ENCODE results near the gene GALNS. TPM values are rescaled to one million over a fixed set of nuclear protein-coding genes. Genes with fewer than 3 reads are reported as not detected.

Gene GALNS
- total RNA-seq, 3 donors from 2014 or later = 16.2 to 29.5 (median 17.9) TPM

DNA sequence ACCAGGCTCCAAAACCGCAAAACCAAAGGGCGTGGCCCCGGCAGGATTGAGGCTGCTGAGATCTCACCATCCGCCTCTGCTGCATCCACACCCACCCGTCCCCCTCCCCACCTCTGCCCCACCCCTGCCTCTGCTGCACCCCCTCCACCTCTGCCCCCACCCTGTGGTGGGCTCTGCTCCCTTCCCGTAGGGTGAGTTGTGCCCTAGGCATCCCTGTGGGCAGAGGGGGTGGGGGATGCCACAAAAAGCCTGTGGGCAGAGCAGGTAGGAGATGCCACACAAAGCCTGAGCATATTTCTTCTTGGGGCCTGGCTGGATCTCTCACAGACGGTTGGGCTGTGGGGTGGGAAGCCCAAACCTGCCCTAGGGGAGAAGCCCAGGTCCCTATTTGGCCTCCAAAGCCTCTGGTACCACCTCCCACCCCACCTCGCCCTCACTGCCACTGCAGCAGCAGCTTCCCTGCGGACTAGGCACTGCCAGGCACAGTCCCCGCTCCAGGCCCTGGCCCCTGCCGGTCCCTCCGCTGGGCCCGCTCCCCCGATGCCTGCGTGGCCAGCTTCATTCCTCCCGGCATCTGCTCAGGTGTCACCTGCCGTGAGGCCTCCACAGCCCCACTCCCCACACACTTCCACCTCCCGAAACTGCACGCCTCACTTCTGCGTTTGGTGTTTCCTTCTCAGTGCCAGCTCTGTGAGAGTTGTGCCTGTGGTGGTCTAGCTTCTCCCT, 21.0 kb upstream of the GALNS start:
- TF ChIP-seq, protein P1, sequence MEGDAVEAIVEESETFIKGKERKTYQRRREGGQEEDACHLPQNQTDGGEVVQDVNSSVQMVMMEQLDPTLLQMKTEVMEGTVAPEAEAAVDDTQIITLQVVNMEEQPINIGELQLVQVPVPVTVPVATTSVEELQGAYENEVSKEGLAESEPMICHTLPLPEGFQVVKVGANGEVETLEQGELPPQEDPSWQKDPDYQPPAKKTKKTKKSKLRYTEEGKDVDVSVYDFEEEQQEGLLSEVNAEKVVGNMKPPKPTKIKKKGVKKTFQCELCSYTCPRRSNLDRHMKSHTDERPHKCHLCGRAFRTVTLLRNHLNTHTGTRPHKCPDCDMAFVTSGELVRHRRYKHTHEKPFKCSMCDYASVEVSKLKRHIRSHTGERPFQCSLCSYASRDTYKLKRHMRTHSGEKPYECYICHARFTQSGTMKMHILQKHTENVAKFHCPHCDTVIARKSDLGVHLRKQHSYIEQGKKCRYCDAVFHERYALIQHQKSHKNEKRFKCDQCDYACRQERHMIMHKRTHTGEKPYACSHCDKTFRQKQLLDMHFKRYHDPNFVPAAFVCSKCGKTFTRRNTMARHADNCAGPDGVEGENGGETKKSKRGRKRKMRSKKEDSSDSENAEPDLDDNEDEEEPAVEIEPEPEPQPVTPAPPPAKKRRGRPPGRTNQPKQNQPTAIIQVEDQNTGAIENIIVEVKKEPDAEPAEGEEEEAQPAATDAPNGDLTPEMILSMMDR (IDR thresholded peaks at IDR 0.05) = no peak
- TF ChIP-seq POLR2A (IDR thresholded peaks at IDR 0.05) (no peak), POLR2AphosphoS5 (IDR thresholded peaks at IDR 0.05) (no peak)
- Histone ChIP-seq H3K4me1 (no peaks in the 10 kb centered on the region), H3K4me3 (no peak overlapping the region), H3K27ac (no peak overlapping the region), H3K36me3 (no peaks in the 10 kb centered on the region), H3K9me3 (no peaks in the 10 kb centered on the region), H3K27me3 (no peaks in the 10 kb centered on the region)
- intact Hi-C loops (cut with DNase I; ENCODE audit: low total_unique reads) = no loop called here
- DNase-seq (ENCODE audit: low spot score in 2 of 2) = no peak

DNA sequence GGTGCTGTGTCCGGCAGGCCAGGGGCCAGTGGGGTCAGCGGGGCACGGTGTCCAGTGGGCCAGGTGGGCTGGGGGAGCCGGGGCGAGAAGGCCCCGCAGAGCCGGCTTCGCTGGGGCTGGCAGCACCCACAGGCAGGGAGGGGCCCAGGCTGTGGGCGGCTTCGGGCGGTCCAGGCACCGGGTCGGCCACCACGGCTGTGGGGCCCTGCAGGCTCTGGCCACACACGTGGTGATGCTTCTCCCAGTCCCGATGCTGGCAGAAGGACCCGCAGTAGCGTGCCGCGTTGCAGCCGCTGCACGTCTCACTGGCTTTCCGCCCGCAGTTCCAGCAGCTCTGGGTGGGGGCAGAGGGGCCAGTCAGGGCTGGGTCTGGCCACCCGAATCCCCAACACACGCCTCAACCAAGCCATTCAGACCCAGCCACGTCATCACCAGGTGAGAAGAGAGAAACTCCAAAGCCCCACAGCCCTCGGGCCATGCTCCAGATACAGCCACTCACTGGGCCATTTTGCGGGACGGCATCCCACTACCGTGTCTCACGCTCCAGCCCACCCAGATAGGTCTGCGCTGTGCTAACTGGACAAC, 20.3 kb upstream of the GALNS start:
- Histone ChIP-seq H3K4me1 (no peaks in the 10 kb centered on the region), H3K36me3 (no peaks in the 10 kb centered on the region), H3K4me3 (no peak overlapping the region), H3K27ac (no peak overlapping the region), H3K27me3 (no peaks in the 10 kb centered on the region), H3K9me3 (no peaks in the 10 kb centered on the region)
- DNase-seq (ENCODE audit: low spot score in 2 of 2) = no peak
- TF ChIP-seq POLR2A (IDR thresholded peaks at IDR 0.05) (no peak), POLR2AphosphoS5 (IDR thresholded peaks at IDR 0.05) (no peak)
- TF ChIP-seq, protein P1 (IDR thresholded peaks at IDR 0.05) = no peak
- intact Hi-C loops (cut with DNase I; ENCODE audit: low total_unique reads) = no loop called here

DNA sequence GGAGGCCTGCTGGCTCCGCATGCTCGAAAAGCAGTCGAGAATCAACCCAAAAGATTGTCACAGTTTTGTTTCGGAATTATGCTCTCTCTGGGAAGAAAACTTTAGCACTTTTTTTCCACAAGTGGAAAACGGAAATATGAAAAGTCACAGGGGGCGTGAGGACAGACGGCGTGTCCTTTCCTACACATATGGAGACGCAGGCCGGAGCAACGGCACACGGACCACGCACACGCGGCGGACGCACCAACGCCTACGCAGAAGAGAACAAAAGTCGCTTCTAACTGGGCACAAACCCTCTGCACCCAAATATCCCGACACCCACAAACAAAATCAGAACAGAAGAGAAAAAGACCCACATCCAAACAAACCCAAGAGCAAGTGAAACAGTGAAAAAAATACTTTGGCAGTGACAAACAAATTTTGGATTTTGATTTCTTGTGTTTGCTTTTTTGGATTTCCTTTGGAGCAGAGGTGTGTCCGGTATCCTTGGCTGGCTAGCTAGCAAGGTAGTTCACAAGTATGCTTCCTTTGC, 19.0 kb upstream of the GALNS start:
- H3K9me3 ChIP-seq = no peaks in the 10 kb centered on the region
- no peaks in the 10 kb centered on the region for H3K36me3 ChIP-seq
- peaks cover 0 to 5% of the 10 kb centered on the region in 2 donors for H3K27me3 ChIP-seq
- TF ChIP-seq POLR2A (IDR thresholded peaks at IDR 0.05) (no peak), POLR2AphosphoS5 (IDR thresholded peaks at IDR 0.05) (no peak)
- TF ChIP-seq, protein P1 (IDR thresholded peaks at IDR 0.05) = no peak
- no peak for DNase-seq (ENCODE audit: low spot score in 2 of 2)
- H3K27ac ChIP-seq = no peak overlapping the region
- intact Hi-C loops (cut with DNase I; ENCODE audit: low total_unique reads) = no loop called here
- no peaks in the 10 kb centered on the region for H3K4me1 ChIP-seq
- no peak overlapping the region for H3K4me3 ChIP-seq

DNA sequence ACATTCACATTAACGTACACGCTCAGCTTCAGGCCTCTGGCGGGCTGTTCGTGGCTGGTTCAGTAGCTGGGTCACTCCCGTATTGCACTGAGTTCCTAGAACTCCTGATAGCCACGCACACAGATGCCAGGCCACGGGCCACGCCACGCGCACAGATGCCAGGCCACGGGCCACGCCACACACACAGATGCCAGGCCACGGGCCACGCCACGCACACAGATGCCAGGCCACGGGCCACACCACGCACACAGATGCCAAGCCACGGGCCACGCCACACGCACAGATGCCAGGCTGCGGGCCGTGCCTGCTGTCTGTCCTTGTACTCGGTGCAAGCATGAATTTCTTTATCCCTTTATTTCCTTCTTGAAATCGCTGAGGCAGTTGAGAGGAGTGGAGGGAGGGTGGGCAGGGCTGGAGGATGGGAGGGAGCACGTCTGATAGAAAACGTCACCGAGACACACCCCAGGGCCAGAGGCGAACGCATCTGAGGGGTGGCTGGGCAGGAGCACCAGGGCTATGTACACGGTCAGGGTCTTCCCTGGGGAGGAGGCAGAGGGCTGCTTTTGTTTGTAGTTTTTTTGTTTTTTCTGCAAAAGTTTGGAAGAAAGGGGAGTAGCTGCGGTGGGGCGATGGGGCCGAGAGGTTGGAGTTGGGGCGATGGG, 18.3 kb upstream of the GALNS start:
- DNase-seq (ENCODE audit: low spot score in 2 of 2) = no peak
- Histone ChIP-seq H3K4me1 (no peaks in the 10 kb centered on the region), H3K4me3 (no peak overlapping the region), H3K27ac (no peak overlapping the region), H3K27me3 (peaks cover 0 to 11% of the 10 kb centered on the region in 2 donors), H3K36me3 (no peaks in the 10 kb centered on the region), H3K9me3 (no peaks in the 10 kb centered on the region)
- TF ChIP-seq POLR2AphosphoS5 (IDR thresholded peaks at IDR 0.05) (no peak), POLR2A (IDR thresholded peaks at IDR 0.05) (no peak)
- TF ChIP-seq, protein P1 (IDR thresholded peaks at IDR 0.05) = no peak
- intact Hi-C loops (cut with DNase I; ENCODE audit: low total_unique reads) = no loop called here
